ENCODE data around the gene UGT1A4. TPM values are rescaled to one million over a fixed set of nuclear protein-coding genes. Genes with fewer than 3 reads are reported as not detected.

Gene UGT1A4
- polyA plus RNA-seq, 3 donors, result not detected

DNA sequence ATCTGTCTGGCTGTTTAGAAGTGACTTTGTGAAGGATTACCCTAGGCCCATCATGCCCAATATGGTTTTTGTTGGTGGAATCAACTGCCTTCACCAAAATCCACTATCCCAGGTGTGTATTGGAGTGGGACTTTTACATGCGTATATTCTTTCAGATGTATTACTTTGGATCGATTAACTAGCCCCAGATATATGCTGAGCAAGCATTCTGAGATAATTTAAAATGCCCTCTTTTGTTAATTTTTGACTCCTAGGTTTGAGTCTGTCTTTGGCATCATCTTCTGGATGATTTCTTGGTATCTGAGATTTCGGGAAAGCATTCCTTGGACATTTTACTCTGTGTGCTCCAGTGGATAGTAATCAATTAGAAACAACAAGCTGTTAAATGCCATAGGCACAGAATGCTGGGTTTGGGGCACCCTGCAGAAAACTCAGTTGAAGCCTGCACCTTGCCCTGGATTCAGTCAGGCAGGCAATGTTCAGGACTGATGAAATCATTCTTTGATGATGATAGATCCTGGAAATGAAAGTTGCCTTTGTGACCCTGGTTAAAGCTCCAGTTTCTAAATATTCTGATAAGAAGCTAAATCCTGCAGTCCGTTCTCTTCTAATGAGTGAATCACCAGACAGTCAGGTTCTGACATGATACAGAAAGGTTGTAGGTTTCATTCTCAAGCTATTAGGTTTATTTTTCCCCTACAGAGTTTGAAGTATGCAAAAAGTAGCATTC, 42.7 kb downstream of the UGT1A4 start:
- 100% methylated on average over 1 of the region's 4 CpGs for WGBS (ENCODE audit: insufficient coverage)
- no peak overlapping the region for H3K27ac ChIP-seq (ENCODE audit: low read depth in 1 of 2, low read length in 2 of 2)
- Mint-ChIP-seq H3K4me1 (no peaks in the 10 kb centered on the region), H3K4me3 (no peak overlapping the region), H3K36me3 (no peaks in the 10 kb centered on the region), H3K27ac (no peak overlapping the region), H3K9me3 (peaks cover 0 to 4% (median 0%) of the 10 kb centered on the region in 7 donors), H3K27me3 (ENCODE audit: low read depth in 3 of 3) (peaks cover 2 to 4% (median 2%) of the 10 kb centered on the region in 3 donors)
- intact Hi-C loops (cut with micrococcal nuclease), result no loop called here
- H3K9ac ChIP-seq (ENCODE audit: insufficient read depth, low read length, poor library complexity, severe bottlenecking), result no peak overlapping the region
- no peaks in the 10 kb centered on the region for H4K20me1 ChIP-seq (ENCODE audit: insufficient read depth, low read length)
- TF ChIP-seq, protein P1, sequence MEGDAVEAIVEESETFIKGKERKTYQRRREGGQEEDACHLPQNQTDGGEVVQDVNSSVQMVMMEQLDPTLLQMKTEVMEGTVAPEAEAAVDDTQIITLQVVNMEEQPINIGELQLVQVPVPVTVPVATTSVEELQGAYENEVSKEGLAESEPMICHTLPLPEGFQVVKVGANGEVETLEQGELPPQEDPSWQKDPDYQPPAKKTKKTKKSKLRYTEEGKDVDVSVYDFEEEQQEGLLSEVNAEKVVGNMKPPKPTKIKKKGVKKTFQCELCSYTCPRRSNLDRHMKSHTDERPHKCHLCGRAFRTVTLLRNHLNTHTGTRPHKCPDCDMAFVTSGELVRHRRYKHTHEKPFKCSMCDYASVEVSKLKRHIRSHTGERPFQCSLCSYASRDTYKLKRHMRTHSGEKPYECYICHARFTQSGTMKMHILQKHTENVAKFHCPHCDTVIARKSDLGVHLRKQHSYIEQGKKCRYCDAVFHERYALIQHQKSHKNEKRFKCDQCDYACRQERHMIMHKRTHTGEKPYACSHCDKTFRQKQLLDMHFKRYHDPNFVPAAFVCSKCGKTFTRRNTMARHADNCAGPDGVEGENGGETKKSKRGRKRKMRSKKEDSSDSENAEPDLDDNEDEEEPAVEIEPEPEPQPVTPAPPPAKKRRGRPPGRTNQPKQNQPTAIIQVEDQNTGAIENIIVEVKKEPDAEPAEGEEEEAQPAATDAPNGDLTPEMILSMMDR (IDR thresholded peaks at IDR 0.05), result no peak
- no peak for DNase-seq
- H3K4me2 ChIP-seq (replicated peaks; ENCODE audit: extremely low read depth, low read length, poor library complexity, severe bottlenecking), result no peak overlapping the region
- no peaks in the 10 kb centered on the region for H3K4me1 ChIP-seq (ENCODE audit: control insufficient read depth in 1 of 2, insufficient read depth in 2 of 2, low read length in 2 of 2)
- H3K36me3 ChIP-seq (replicated peaks in 1 of 2; ENCODE audit: control insufficient read depth in 1 of 2, insufficient read depth in 2 of 2, low read length in 2 of 2), result no peaks in the 10 kb centered on the region
- H3K9me3 ChIP-seq (replicated peaks in 1 of 2; ENCODE audit: control insufficient read depth in 1 of 2, insufficient read depth in 1 of 2, low read length in 2 of 2), result no peaks in the 10 kb centered on the region
- H3K4me3 ChIP-seq (replicated peaks in 1 of 3; ENCODE audit: low read depth in 2 of 3, low read length in 3 of 3), result no peak overlapping the region
- no peaks in the 10 kb centered on the region for H3K27me3 ChIP-seq (ENCODE audit: control insufficient read depth in 2 of 2, insufficient read depth in 2 of 2, low read length in 2 of 2)
- H3K79me2 ChIP-seq (ENCODE audit: insufficient read depth, low read length), result no peaks in the 10 kb centered on the region
- H2AFZ ChIP-seq (ENCODE audit: insufficient read depth, low read depth, low read length, poor library complexity, severe bottlenecking), result no peak overlapping the region

DNA sequence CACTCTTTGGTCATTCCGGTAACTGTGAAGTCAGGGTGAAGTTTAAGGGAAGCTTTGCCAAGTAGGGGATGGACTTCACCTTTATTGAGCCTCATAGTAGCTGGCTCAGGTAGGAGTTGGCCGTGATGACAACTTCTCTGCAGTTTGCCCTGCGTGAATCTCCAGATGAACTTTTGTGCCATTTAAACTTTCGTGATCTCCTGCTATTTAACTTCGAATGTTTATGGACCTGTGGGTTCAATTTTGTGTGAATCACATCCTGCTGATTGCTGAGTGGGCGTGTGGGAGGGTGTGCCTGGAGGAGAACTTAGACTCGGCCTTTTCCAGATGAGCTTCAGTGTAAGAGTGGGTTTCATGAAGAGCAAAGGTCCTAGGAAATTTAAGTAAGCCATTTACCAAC, 45.7 kb downstream of the UGT1A4 start:
- Mint-ChIP-seq H3K36me3 (no peaks in the 10 kb centered on the region), H3K4me1 (no peaks in the 10 kb centered on the region), H3K4me3 (no peak overlapping the region), H3K27ac (no peak overlapping the region), H3K27me3 (ENCODE audit: low read depth in 3 of 3) (peaks cover 2 to 6% (median 4%) of the 10 kb centered on the region in 3 donors), H3K9me3 (peaks cover 0 to 4% (median 0%) of the 10 kb centered on the region in 7 donors)
- no peak overlapping the region for H3K4me3 ChIP-seq (replicated peaks in 1 of 3; ENCODE audit: low read depth in 2 of 3, low read length in 3 of 3)
- no peaks in the 10 kb centered on the region for H3K36me3 ChIP-seq (replicated peaks in 1 of 2; ENCODE audit: control insufficient read depth in 1 of 2, insufficient read depth in 2 of 2, low read length in 2 of 2)
- no peak for DNase-seq
- 92% methylated on average over 7 of the region's 7 CpGs for WGBS (ENCODE audit: insufficient coverage)
- TF ChIP-seq, protein P1 (IDR thresholded peaks at IDR 0.05), result no peak
- H3K4me2 ChIP-seq (replicated peaks; ENCODE audit: extremely low read depth, low read length, poor library complexity, severe bottlenecking), result no peak overlapping the region
- no peaks in the 10 kb centered on the region for H3K4me1 ChIP-seq (ENCODE audit: control insufficient read depth in 1 of 2, insufficient read depth in 2 of 2, low read length in 2 of 2)
- H3K27ac ChIP-seq (ENCODE audit: low read depth in 1 of 2, low read length in 2 of 2), result no peak overlapping the region
- H2AFZ ChIP-seq (ENCODE audit: insufficient read depth, low read depth, low read length, poor library complexity, severe bottlenecking), result no peak overlapping the region
- no peaks in the 10 kb centered on the region for H3K79me2 ChIP-seq (ENCODE audit: insufficient read depth, low read length)
- H3K27me3 ChIP-seq (ENCODE audit: control insufficient read depth in 2 of 2, insufficient read depth in 2 of 2, low read length in 2 of 2), result no peaks in the 10 kb centered on the region
- H3K9ac ChIP-seq (ENCODE audit: insufficient read depth, low read length, poor library complexity, severe bottlenecking), result no peak overlapping the region
- intact Hi-C loops (cut with micrococcal nuclease), result no loop called here
- H4K20me1 ChIP-seq (ENCODE audit: insufficient read depth, low read length), result no peaks in the 10 kb centered on the region
- no peaks in the 10 kb centered on the region for H3K9me3 ChIP-seq (replicated peaks in 1 of 2; ENCODE audit: control insufficient read depth in 1 of 2, insufficient read depth in 1 of 2, low read length in 2 of 2)

Data from CD14-positive monocyte (primary cell).